Psoas muscle (tissue), 8 donors: Measurements from ENCODE around the gene AGTR2. TPM values are rescaled to one million over a fixed set of nuclear protein-coding genes. Genes with fewer than 3 reads are reported as not detected.
"Not testable (repeated sequence)": the region's sequence is repeated elsewhere in the genome, so short reads cannot be mapped to it uniquely, and the experiment has no call there.

Experiments
- ATAC-seq, 4 donors: fragments of 200-7000 bp; cut with Tn5 transposase; one replicate each; pipeline ENCODE4 v1.9.1; 2020; ENCODE audit warnings: moderate library complexity in 3 of 4, mild to moderate bottlenecking in 2 of 4
- DNase-seq, 2 donors: peaks; one replicate each; pipeline ENCODE4 v3.0.0-alpha.2; 2020
- H3K27ac ChIP-seq: fragments of 200-600 bp; one replicate; pipeline ENCODE4 v1.8.0; 2022
- H3K27me3 ChIP-seq, 3 donors: fragments of 200-600 bp in 1 of 3; one replicate each; pipeline versions ENCODE4 v1.6.1 to v1.8.0; 2013 to 2022; ENCODE audit warnings: low read length in 2 of 3, mild to moderate bottlenecking in 2 of 3, moderate library complexity in 1 of 3; ENCODE audit not compliant: insufficient read depth in 3 of 3
- H3K36me3 ChIP-seq, 2 donors: fragments of 200-600 bp in 1 of 2; one replicate each; pipeline versions ENCODE4 v1.6.1 to v1.8.0; 2013 to 2022; ENCODE audit warnings: low read depth in 1 of 2, mild to moderate bottlenecking in 1 of 2, moderate library complexity in 1 of 2; ENCODE audit not compliant: insufficient read depth in 1 of 2
- H3K4me1 ChIP-seq: fragments of 200-600 bp; one replicate; pipeline ENCODE4 v1.8.0; 2022
- H3K4me3 ChIP-seq: fragments of 200-600 bp; one replicate; pipeline ENCODE4 v1.8.0; 2022; ENCODE audit warnings: mild to moderate bottlenecking
- H3K9me3 ChIP-seq: fragments of 200-600 bp; one replicate; pipeline ENCODE4 v1.8.0; 2022
- WGBS, 3 donors: extraction: QIAGEN DNeasy Blood & Tissue Kit; methylation state at CpG; one replicate each; pipeline versions ENCODE4 v1.1.6 to v1.1.7; 2013; 5-methylcytosine and 5-hydroxymethylcytosine counted together
- intact Hi-C, 2 donors: fragments of 100-400 bp; cut with DNase I; formaldehyde crosslinking; loops; one replicate each; pipeline versions ENCODE4 v1.11.0 to v1.14.2; 2022
- polyA plus RNA-seq, 3 donors: library from polyadenylated mRNA; stranded (reverse); fragments of 200-250 nt; gene quantifications; one replicate each; pipeline ENCODE4 v1.2.3, GENCODE V29; 2013
- total RNA-seq, 4 donors: library from RNA; stranded (reverse); fragmentation: NEBNext Ultra II Directional in 2 of 4; extraction: Animal tissue kit (Norgen Biotek cat#: 25700) in 2 of 4; gene quantifications; one replicate each; pipeline versions ENCODE4 v1.2.1 to v1.2.4, GENCODE V29; 2021 to 2023
- TF ChIP-seq, protein P1 (sequence below): fragments of 200-600 bp; IDR thresholded peaks from one replicate; pipeline ENCODE4 v1.8.0; 2022; ENCODE audit warnings: antibody characterized with exemption
- donor health status: healthy with polysubstance abuse.
- donor health status: DM: no; HTN: no; CAD: no; lungs with moderate emphysema.
- donor health status: Bipolar disorder and iron deficiency.
- donor health status: healthy.
- donor health status: DM: yes; HTN: yes; CAD: no.
- donor health status: DM: no; HTN: no; CAD: no.
- donor health status: DM: no; HTN: no; CAD: no.
- donor health status: DM: yes; HTN: yes; CAD: no.

AGTR2 gene
- total and polyA plus RNA-seq, 7 donors, result 0.07 to 0.09 TPM; not detected in 5

DNA sequence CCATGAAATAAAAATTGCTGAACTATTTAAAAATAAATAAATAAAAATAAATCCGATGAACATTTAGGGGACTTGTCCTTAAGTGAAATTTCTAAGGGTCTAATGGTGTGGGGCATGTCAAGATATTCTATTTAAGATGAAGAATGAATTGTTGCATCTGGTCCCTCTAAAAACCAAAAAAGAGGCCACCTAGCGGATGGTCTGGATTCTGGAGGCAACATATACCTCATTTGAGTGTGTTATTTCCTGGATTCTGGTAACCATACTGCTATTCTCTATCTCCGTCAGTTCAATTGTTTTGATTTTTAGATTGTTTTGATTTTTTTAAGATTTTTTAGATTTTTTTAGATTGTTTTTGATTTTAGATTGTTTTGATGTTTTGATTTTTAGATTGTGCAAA, 28.3 kb downstream of the AGTR2 start:
- Histone ChIP-seq H3K4me3 (no peak overlapping the region), H3K36me3 (no peaks in the 10 kb centered on the region), H3K4me1 (no peaks in the 10 kb centered on the region), H3K9me3 (no peaks in the 10 kb centered on the region), H3K27me3 (peaks cover 0 to 5% (median 0%) of the 10 kb centered on the region in 3 donors), H3K27ac (no peak overlapping the region)
- 45 to 76% (median 69%) methylated on average over 3 of the region's 3 CpGs for WGBS, 3 donors
- intact Hi-C loops, result no loop called here
- TF ChIP-seq, protein P1, sequence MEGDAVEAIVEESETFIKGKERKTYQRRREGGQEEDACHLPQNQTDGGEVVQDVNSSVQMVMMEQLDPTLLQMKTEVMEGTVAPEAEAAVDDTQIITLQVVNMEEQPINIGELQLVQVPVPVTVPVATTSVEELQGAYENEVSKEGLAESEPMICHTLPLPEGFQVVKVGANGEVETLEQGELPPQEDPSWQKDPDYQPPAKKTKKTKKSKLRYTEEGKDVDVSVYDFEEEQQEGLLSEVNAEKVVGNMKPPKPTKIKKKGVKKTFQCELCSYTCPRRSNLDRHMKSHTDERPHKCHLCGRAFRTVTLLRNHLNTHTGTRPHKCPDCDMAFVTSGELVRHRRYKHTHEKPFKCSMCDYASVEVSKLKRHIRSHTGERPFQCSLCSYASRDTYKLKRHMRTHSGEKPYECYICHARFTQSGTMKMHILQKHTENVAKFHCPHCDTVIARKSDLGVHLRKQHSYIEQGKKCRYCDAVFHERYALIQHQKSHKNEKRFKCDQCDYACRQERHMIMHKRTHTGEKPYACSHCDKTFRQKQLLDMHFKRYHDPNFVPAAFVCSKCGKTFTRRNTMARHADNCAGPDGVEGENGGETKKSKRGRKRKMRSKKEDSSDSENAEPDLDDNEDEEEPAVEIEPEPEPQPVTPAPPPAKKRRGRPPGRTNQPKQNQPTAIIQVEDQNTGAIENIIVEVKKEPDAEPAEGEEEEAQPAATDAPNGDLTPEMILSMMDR, result no peak
- ATAC-seq, result no peak
- no peak for DNase-seq

DNA sequence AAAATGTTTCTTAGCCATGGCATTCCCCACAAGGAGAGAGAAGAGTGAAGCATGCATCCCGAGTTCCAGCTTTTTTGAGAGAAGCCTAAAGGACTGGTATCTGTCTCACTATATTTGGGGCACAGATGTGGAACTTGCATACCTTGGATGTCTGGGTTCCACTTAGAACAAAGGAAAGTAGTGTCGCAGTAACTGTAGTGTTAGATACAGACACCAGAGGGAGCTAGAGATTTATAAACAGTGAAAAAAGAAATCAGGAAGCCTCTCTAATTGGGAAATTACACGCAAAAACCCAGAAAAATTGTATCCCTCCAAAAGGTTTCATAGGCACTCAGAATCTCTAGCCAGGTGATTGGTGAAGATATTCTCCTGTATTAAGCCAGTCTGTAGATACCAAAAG, 34.4 kb downstream of the AGTR2 start:
- WGBS, 3 donors, result 2 to 8% (median 2%) methylated on average over 3 of the region's 3 CpGs
- intact Hi-C loops, result no loop called here
- H3K36me3 ChIP-seq, result no peaks in the 10 kb centered on the region
- TF ChIP-seq, protein P1, result peak; percentile 53
- peaks cover 0 to 5% (median 0%) of the 10 kb centered on the region in 3 donors for H3K27me3 ChIP-seq
- DNase-seq (no peak), ATAC-seq (no peak)
- H3K4me3 ChIP-seq, result no peak overlapping the region
- no peak overlapping the region for H3K27ac ChIP-seq
- no peaks in the 10 kb centered on the region for H3K4me1 ChIP-seq
- H3K9me3 ChIP-seq, result no peaks in the 10 kb centered on the region

- intact Hi-C loops, result no loop called here
- DNase-seq, result no peak
- TF ChIP-seq, protein P1, result no peak
These were observed 42.7 kb downstream of the AGTR2 start for GRCh38 chrX:116213262-116213661.

GRCh38 chrX:116217080-116217479, 46.5 kb downstream of the AGTR2 start:
- ATAC-seq, H3K36me3 ChIP-seq, H3K4me1 ChIP-seq, H3K27me3 ChIP-seq, H3K4me3 ChIP-seq, DNase-seq, H3K9me3 ChIP-seq, H3K27ac ChIP-seq, intact Hi-C loops: not testable (repeated sequence)
- 89 to 95% (median 93%) methylated on average over 2 of the region's 2 CpGs for WGBS, 3 donors

More at GRCh38 chrX:116213262-116213661, 42.7 kb downstream of the AGTR2 start:
- H3K9me3 ChIP-seq, result peaks cover under 1% of the 10 kb centered on the region
- no peaks in the 10 kb centered on the region for H3K4me1 ChIP-seq
- no peak overlapping the region for H3K4me3 ChIP-seq
- no peaks in the 10 kb centered on the region for H3K36me3 ChIP-seq
- H3K27ac ChIP-seq, result no peak overlapping the region
- H3K27me3 ChIP-seq, result no peaks in the 10 kb centered on the region
- no peak for ATAC-seq
